ENCODE data around the gene CD5L. TPM values are rescaled to one million over a fixed set of nuclear protein-coding genes. Genes with fewer than 3 reads are reported as not detected.

Gene CD5L
- total and polyA plus RNA-seq, 3 donors from 2014 or later = 0.22 to 0.25 TPM; not detected in 1

- WGBS, 2 donors = 77 to 88% methylated on average over 6 of the region's 6 CpGs
- no peak overlapping the region for H3K4me3 ChIP-seq
Measured at GRCh38 chr1:157833145-157833544, 8.5 kb downstream of the CD5L start.

DNA sequence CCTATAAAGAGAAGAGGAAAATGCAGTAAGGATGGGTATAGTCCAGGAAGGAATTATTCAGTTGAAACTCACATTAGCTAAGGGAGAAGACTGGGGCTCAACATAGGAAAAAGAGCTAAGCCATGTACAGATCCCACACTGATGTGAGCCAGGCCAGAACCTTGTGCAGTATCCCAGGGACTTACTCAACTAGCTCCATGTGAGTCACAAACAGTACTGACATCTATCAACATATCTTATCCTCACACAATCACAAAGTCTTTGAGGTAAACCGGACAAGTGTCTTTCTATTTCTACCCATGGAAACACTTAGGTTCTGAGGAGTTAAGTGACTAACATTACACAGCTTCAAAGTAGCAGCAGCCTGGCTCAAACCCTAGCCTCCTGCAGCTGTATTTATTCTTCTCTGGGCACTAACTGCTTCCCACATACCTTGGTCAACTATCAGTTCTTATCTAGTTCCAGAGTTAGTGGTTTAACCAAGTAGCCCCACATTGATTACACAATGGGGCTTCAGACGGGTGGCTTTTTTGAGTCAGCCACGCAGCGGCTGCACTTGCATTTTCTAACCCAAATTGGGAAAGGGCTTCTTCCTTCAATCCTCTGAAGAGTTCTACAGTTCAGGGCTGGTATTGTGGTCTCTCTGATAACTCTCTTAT is 9.5 kb downstream of the CD5L start:
- 84 to 91% methylated on average over 4 of the region's 4 CpGs for WGBS, 2 donors
- no peaks in the 10 kb centered on the region for H3K9me3 ChIP-seq
- no peaks in the 10 kb centered on the region for H3K27me3 ChIP-seq
- H3K27ac ChIP-seq = no peak overlapping the region
- H3K36me3 ChIP-seq (ENCODE audit: low read depth, missing control alignments) = no peaks in the 10 kb centered on the region
- intact Hi-C loops (cut with DNase I; ENCODE audit: low total_unique reads) = no loop called here
- DNase-seq = no peak
- no peak overlapping the region for H3K4me3 ChIP-seq
- TF ChIP-seq POLR2A (IDR thresholded peaks at IDR 0.05) (no peak), CTCF (IDR thresholded peaks at IDR 0.05) (no peak)
- H3K4me1 ChIP-seq = no peaks in the 10 kb centered on the region

More at GRCh38 chr1:157833145-157833544, 8.5 kb downstream of the CD5L start:
- TF ChIP-seq POLR2A (IDR thresholded peaks at IDR 0.05) = no peak
- no peak for TF ChIP-seq CTCF (IDR thresholded peaks at IDR 0.05)
- no peaks in the 10 kb centered on the region for H3K27me3 ChIP-seq
- no peaks in the 10 kb centered on the region for H3K9me3 ChIP-seq
- no peak for DNase-seq
- H3K36me3 ChIP-seq (ENCODE audit: low read depth, missing control alignments) = no peaks in the 10 kb centered on the region
- H3K4me1 ChIP-seq = no peaks in the 10 kb centered on the region
- intact Hi-C loops (cut with DNase I; ENCODE audit: low total_unique reads) = no loop called here
- no peak overlapping the region for H3K27ac ChIP-seq

DNA sequence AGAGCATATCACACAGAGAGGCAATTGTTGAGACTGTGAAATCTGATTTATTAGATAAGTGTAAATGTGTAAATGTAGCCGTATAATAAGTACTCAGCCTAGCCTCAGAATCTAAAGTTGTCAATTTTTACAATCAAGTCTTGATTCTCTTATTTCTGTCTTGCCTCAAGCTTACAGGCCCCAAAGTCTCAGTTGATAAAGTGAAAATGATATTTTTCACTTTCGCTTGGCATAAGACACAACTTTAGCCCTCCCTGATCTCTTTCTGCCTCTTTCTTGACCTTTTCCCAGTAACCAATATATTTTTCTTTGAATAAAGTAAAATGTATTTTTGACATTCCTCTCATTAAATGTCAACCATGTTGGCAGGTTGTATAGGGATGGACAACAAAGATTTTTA is 10.7 kb downstream of the CD5L start:
- no peaks in the 10 kb centered on the region for H3K36me3 ChIP-seq (ENCODE audit: low read depth, missing control alignments)
- no peaks in the 10 kb centered on the region for H3K4me1 ChIP-seq

GRCh38 chr1:157829711-157830110 is 11.9 kb downstream of the CD5L start:
- Histone ChIP-seq H3K4me1 (no peaks in the 10 kb centered on the region), H3K4me3 (no peak overlapping the region), H3K27ac (no peak overlapping the region), H3K27me3 (no peaks in the 10 kb centered on the region), H3K9me3 (no peaks in the 10 kb centered on the region), H3K36me3 (ENCODE audit: low read depth, missing control alignments) (no peaks in the 10 kb centered on the region)
- intact Hi-C loops (cut with DNase I; ENCODE audit: low total_unique reads) = no loop called here
- TF ChIP-seq CTCF (IDR thresholded peaks at IDR 0.05) (no peak), POLR2A (IDR thresholded peaks at IDR 0.05) (no peak)
- no peak for DNase-seq
- WGBS, 2 donors = 90 to 92% methylated on average over 3 of the region's 3 CpGs

More for the DNA sequence above, 10.7 kb downstream of the CD5L start:
- WGBS, 2 donors = 76 to 91% methylated on average over 2 of the region's 2 CpGs
- Histone ChIP-seq H3K9me3 (no peaks in the 10 kb centered on the region), H3K4me3 (no peak overlapping the region), H3K27ac (no peak overlapping the region), H3K27me3 (no peaks in the 10 kb centered on the region)
- intact Hi-C loops (cut with DNase I; ENCODE audit: low total_unique reads) = no loop called here
- DNase-seq = no peak
- TF ChIP-seq CTCF (IDR thresholded peaks at IDR 0.05) (no peak), POLR2A (IDR thresholded peaks at IDR 0.05) (no peak)

GRCh38 chr1:157829210-157829609 is 12.4 kb downstream of the CD5L start:
- TF ChIP-seq POLR2A (IDR thresholded peaks at IDR 0.05) = no peak
- no peak for TF ChIP-seq CTCF (IDR thresholded peaks at IDR 0.05)
- H3K9me3 ChIP-seq = no peaks in the 10 kb centered on the region
- DNase-seq = no peak
- no peak overlapping the region for H3K4me3 ChIP-seq
- intact Hi-C loops (cut with DNase I; ENCODE audit: low total_unique reads) = no loop called here
- H3K27ac ChIP-seq = no peak overlapping the region
- H3K36me3 ChIP-seq (ENCODE audit: low read depth, missing control alignments) = no peaks in the 10 kb centered on the region
- H3K4me1 ChIP-seq = no peaks in the 10 kb centered on the region
- no peaks in the 10 kb centered on the region for H3K27me3 ChIP-seq
